Activated CD4-positive, alpha-beta T cell treated with anti-CD3 and anti-CD28 coated beads for 24 hours (primary cell): ENCODE data around the gene FAM76A.
"Not testable (repeated sequence)": the region's sequence is repeated elsewhere in the genome, so short reads cannot be mapped to it uniquely, and the experiment has no call there.

ENCODE experiments used
- DNase-seq, 2 donors: peaks; one replicate each; pipeline ENCODE4 v3.0.0-alpha.2; 2020; ENCODE audit warnings: low read depth in 2 of 2

Gene FAM76A

DNA sequence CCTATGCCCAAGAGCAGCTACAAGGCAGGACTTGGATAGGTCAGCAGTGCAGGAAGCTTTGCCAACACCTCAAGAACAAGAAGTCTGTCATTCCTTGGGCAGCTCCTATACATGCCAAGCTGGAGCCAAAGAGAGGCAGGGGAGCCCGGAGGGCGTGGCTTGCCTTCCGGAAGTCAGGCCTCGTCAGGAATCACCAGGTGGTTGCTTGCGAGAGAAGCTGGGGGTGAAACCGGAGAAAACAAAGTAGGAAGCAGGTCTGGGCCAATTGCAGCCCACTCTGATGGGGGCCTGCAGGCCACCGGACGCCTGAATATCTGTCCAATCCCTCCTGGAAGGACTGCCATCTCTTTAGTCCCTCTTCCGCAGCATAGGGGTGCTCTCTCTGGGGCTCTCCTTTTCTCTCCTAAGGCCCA is 794 bp upstream of the FAM76A start:
- no peak for DNase-seq

DNA sequence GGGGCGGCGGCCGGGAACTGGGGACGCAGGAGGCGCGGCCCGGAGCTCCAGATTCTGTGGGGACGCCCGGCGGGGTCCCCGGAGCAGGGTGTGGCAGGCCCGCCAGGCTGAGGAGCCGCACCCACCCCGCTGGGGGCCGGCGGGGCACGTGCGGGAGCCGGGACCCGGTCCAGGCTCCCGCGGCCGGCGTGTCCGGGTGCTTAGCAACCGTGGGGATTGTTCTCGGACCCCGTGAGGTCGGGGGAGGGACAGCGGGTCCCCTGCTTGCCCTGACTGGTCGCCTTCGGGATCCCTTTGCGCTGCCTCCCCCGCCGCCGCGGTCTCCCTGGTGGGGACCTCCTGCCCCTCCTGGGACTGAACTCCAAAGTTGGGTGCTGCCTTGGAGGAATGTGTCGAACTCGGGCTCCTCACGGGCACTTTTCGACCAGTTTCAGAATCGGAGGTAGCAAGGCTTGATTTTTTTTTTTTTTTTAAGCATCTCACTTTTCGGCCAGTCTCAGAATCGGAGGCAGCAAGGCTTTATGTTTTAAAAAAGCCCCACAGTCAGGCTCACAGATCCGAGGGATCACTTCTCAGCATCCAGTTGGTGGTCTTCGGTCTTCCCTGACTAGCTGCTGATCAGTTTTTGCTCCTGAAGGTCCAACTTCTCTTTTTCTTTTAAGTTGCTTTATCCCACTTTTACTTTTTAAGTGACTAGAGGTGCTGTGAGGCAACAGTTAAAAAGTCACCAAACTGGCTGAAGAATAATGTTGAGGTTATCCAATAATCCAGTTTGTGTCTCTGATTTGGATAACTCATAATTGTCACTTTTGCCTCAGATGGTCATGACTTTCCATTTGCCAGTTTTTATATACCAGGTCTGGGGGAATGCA is 648 bp downstream of the FAM76A start:
- DNase-seq, result peak in 1 of 2 donors; percentile 17

DNA sequence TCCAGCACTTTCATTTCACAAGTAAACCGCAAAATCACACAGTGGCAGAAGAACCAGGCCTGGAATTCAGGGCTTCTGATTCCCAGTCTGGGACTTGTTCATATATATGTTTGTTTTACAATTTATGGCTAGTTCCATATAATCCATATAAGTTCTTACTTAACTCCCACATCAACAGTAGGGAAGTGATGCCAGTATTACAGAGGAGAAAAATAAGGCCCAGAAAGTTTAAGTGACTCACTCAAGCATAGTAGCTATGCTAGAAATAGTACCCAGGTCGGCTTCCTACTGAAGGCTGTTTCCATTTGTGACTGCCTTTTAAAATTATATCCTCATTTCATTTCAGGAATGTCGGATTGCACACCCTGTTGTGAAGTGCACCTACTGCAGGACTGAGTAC is 1.4 kb downstream of the FAM76A start:
- no peak for DNase-seq

DNA sequence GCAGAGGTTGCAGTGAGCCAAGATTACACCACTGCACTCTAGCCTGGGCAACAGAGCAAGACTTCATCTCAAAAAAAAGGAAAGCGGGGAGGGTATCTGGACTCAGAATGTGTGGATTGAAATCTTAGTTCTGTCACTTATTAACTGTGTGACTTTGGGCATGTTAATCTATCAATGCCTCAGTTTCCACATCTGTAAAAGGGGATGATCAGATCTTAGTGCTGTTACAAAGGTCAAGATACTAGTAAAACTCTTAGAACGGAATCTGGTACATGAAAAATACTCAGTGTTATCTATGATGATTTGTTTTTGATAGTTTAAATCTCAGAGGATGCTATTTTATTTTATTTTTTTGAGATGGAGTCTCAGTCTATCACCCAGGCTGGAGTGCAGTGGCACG is 10.5 kb downstream of the FAM76A start:
- DNase-seq, result no peak

DNA sequence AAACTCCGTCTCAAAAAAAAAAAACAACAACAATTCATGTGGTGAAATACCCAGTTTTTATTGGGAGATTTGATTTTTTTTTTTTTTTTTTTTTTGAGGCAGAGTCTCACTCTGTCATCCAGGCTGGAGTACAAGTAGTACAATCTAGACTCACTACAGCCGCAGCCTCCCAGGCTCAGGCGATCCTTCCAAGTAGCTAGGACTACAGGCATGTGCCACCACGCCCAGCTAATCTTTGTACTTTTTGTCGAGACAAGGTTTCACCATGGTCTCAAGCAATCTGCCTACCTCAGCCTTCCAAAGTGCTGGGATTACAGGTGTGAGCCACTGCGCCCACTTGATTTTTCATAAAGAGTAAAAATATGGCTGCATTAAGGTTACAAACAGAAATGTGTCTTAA is 15.4 kb downstream of the FAM76A start:
- no peak for DNase-seq

DNA sequence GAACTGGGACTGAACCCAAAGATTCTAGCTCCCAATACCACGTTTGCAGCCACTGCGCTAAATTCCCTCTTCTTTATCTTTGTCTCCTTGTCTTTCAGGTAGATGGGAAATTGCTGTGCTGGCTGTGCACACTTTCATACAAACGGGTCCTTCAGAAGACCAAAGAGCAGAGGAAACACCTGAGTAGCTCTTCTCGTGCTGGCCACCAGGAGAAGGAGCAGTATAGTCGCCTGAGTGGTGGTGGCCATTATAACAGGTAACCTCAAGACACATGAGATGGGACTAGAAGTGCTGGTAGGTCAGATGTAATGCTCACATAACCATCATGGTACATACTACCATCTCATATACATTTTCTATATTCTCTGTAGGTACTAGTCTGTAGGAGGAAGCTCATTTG is 18.8 kb downstream of the FAM76A start:
- DNase-seq, result no peak

DNA sequence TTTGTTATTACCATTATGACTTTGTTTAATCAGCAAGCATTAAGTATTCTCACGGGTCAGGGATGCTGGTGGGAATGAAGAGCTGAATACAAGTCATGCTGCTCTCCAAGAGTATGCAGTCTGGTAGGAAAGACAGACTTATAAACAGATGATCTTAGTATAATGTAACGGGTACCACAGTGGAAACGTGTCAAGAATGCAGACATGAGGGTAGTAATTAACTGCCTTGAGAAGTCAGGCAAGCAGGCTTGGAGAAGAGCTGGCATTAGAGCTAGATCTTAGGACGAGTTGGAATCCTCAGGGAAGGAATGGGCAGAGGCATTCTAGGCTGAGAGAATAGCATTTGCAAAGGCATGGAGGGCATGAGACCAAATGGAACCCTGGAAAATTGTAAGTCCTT is 19.7 kb downstream of the FAM76A start:
- DNase-seq, result no peak

DNA sequence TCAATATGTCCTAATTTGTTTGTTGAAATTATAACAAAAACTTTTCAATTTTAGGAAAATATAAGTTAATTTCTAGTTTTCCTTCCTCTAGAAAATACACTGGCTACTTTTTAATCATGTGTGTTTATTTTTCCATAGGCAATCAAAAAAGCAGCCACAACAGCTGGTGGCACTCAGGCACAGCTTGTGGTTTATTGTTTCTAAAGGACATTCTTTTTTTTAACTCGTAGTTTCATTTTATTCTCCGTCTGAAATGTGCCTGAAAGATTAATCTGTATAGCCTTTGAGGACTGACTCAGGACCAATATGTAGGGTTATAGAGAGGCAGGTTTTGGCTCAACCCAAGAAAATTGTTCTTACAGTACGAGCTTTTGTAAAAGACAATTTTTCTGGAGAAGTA is 26.6 kb downstream of the FAM76A start:
- DNase-seq, result no peak

DNA sequence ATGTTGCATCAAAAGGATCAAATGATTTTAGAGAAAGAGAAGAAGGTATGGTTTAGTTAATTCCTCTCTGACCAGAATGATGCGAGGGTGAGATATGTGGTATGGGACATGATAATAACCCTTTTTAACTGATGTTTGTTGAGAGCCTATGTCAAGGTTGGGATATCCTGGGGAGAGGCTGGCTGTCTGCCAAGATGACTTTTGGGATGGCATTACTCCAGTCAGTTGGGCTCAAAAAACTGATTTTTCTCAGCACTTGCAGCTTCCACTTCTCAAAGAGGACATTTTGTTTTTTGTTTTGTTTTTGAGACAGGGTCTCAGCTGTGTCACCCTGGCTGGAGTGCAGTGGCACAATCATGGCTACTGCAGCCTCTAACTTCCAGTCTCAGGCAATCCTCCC is 29.5 kb downstream of the FAM76A start:
- DNase-seq, result no peak

DNA sequence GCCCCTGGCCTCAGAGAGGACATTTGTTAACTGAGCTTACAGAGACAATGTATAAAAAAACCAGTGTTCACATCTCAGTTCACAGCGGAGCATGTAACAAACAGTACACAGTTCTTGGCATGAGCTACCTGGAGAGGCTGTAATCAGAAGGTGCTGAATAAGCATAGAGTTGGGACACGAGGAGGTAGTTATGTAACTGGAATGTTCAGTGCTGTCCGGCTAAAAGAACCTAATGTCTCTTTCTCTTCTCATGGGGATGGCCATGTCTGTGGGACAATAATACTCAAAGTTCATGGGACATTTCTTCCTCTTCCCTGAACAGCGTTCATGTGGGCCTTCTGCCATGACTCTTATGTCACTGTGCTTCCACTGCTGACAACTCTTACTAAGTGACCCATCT is 30.1 kb downstream of the FAM76A start:
- no peak for DNase-seq

DNA sequence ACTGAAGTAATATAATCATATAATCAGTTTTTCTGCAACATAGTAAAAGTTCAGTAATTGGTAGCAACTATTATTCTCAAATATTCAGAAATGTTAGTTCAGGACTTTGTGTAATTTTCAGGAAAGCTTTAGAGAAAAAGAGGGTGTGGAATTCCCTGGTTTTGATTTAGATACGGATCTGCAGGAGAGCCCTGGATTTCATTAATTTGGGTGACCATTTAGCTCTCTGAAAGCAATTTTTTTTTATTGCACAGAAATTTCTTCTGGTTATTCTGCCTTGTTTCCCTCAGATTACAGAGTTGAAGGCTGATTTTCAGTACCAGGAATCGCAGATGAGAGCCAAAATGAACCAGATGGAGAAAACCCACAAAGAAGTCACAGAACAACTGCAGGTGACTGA is 33.5 kb downstream of the FAM76A start:
- DNase-seq, result no peak

DNA sequence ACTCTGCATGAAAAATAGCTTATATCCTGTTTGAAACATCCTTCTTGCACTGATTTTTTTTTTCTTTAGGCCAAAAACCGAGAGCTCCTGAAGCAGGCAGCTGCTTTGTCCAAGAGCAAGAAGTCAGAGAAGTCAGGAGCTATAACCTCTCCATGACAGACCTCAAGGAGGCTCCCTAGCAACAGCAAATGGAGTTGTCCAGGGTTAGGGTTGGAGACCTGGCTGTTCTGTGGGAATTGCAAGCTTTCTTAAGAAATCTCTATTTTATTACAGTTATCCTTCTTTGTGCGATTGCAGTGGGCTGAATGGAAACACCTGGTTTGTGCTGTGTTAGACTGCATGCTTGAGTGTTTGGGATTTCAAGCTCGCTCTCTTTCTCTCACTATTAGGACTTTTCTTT is 34.7 kb downstream of the FAM76A start:
- no peak for DNase-seq

DNA sequence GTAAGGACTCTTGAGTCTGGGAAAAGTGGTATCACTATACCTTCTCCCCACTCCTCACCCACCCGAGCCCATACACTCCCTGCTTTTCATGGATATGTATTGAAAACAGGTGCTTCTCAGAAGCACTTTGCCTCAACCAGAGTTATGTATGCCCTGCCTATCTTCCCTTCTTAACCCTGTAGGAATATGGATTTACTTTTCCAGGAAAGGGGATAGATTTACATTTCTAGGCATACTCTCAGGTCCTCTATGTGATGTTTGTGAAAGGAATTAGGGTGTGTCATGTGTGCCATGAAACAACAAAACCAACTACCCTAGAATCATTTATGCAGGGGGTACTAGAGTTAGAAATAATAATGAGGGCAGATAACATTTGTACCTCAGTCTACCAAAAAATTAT is 36.3 kb downstream of the FAM76A start:
- DNase-seq, result no peak

DNA sequence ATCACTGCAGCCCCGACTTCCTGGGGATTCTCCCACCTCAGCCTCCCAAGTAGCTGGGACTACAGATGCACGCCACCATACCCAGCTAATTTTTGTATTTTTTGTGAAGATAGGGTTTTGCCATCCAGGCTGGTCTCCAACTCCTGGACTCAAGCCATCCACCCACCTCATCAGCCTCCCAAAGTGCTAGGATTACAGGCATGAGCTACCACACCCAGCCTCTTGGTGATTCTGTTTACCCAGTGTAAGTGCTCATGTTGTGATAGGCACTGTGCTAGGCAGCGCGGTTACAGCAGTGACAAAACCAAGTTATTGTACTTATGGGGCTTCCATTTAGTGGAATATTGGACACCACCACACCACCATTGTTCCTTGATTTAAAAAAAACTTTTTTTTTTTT is 37.6 kb downstream of the FAM76A start:
- DNase-seq, result no peak

DNA sequence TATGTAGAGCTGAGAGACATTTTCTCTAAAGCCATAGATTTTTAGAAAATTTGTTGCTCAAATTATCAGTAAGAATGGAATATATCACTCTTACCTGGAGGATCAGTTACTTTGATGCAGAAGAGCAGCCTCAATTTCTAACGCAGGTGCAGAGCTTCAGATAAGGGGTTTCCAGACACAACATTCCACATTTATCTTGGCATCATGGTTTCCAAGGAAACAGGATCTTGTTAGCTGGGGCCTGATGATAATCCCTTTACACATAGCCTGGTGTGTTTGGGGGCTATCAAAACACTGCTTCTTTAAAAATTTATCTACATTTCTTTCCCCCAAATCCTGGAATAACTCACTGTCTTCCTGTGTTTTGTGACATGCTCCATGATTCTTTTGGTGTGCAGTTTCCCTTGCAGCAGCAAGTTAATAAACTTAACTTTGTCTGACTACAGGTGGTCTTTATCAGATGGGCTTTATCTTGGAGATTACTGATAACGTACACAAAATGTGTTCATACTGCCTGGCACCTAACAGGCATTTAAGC is 44.6 kb downstream of the FAM76A start:
- no peak for DNase-seq

DNA sequence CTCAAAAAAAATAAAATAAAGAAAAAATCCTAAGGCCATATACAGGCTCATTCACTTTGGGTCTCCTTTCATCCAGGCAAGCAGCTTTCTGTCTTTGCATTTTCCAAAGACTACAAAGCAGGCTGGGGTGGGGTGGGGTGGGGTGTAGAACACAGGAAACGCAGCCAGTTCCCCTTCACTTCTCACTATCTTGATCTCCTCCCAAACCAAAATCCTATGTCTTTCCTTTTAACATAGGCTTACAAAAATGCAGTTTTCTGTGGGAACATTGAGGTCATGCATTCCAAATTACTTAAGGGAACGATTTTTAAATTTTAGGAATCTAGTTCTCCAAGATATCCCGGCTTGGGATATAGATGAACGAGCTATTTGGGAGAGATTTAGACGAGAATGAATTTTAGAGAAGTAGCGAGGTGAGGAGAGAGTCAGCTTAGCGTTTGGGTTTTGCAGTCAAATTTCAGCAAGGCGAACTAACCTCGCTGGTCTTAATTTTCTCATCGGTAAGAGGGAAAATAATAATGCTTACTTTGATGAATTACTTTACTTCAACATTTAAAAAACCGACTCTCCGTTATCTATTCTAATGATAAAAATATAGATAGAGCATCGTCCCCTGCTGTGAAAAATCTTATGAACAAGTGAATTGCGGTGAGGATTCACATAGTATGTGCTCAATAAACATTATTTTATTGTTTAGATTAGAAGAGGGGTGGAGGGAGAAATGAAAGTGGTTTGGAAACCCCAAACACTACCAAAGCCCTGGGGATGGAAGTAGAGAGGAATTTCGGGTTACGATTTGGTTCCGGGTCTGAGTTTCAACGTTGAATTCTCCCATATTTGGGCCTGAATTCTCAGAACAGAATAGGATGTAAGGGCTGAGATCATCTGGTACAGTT is 46.5 kb downstream of the FAM76A start:
- DNase-seq, result no peak

DNA sequence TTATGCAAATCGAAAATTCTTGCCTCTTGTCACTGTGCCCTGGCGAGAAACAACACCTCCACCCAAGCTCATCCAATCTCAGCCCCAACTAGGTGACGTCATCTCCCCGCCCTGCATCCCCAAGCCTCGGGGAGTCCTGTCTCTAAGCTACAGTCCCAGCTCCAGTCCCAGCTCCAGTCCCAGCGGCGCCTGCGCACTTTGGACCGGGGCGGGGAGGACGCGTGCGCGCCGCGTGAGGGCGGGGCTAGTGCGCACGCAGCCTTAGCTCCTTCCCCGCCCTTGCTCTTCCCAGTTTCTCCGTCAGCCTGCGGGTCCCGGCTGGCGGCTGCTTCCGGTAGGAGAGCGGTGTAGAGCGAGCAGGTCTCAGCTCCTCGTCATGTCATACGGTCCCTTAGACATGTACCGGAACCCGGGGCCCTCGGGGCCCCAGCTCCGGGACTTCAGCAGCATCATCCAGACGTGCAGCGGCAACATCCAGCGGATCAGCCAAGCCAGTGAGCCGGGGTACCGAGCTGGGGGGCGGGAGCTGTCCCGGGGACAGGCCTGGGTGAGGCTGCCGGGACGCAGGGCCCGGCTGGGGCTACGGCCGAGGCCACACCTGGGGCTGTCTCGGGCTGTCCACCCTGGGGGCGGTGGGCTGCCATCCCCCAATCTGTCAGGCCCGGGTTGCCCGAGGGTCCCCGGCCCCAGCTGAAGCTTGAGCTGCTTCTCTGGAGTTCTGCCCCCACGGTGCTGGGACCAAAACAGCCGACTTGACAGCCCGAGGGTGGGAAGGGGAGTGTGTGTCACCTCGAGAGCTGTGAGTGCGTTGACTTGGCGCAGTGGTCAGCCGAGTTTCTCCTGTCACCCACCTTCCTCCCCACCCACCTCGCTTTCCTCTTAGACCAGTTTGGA is 47.4 kb downstream of the FAM76A start, which contains the start of gene STX12:
STX12 (plus strand) TSS at position 288 of the 894 bp plus-strand sequence; CDS start at position 377, 89 bp downstream.
- DNase-seq, result peak; percentile 98

DNA sequence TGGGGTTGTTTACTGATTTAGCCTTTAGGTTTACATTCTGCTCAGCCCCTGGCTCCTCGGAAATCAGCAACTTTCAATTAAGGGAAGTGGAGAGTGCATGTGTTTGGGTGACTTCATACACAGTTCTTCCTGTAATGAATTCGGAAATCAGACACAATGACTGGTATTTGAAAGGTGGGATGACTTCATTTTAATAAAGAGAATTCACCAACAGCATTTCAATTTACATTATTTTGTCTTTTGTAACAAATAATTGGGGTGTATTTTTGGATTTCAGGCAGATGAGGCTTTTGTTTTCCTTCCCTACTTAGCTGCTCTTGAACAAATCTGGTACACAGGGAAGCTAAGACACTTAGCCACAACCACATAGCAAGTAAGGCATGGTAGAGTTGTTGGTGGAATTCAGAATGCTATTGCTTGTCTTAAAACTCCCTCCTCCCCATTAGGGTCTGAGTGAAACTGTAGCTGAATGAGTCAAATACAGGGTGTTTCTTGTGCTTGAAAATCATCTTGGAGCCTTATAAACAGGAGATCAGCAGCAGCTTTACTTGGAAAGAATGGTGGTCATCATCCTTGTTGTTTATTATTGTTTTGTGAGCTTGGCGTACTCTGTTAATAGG is 48.2 kb downstream of the FAM76A start:
- no peak for DNase-seq

DNA sequence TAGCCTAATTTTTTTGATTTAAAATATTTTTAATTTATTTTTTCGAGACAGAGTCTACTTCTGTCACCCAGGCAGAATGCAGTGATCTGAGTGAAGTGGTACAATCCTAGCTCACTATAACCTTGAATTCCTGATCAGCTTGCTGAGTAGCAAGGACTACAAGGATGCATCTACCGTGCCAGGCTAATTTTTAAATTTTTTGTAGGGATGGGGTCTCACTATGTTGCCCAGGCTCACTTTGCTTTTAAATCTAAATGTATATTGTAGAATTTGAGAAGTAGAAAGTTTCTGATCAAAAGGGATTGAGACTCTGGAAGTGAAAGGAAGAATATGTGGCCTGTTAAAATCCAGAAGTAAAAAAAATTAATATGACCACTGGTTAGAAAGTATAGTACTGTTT is 48.9 kb downstream of the FAM76A start:
- no peak for DNase-seq

DNA sequence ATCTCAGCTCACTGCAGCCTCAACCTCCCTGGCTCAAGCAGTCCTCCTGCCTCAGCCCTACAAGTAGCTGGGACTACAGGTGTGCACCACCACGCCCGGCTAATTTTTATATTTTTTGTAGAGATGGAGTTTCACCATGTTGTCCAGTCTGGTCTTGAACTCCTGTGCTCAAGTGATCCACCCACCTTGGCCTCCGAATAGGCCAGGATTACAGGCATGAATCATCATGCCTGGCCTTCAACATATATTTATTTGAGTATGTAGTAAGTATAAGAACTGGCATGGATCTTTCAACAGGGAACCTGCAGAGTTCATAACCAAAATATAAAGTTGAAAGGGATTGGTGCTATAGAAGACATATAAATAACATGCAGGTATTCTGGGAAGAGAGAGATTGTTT is 49.6 kb downstream of the FAM76A start:
- DNase-seq, result not testable (repeated sequence)

DNA sequence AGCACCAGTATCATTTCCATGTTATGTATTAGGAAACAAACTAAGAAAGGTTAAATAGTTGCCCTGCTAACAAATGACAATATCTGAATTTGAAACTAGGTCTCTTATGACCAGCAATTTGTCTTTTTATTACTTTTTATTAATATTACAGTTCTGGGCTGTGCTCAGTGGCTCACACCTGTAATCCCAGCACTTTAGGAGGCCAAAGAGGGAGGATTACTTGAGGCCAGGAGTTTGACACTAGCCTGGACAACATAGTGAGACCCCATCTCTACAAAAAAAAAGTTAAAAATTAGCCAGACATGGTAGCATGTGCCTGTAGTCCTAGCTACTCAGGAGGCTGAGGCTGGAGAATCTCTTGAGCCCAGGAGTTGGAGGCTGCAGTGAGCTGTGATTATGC is 50.5 kb downstream of the FAM76A start:
- not testable (repeated sequence) for DNase-seq
